HG03520 (cell line): ENCODE results near the gene PIEZO1.
"Not testable (repeated sequence)": the region's sequence is repeated elsewhere in the genome, so short reads cannot be mapped to it uniquely, and the experiment has no call there.

Experiments
- ATAC-seq: cut with Tn5 transposase; IDR thresholded peaks from one replicate; pipeline ENCODE4 v1.9.1; 2021; ENCODE audit warnings: mild to moderate bottlenecking, moderate library complexity; ENCODE audit not compliant: unreplicated experiment

The PIEZO1 gene

GRCh38 chr16:88805887-88806393 lies 20.9 kb upstream of the PIEZO1 start:
- ATAC-seq, result no peak

- no peak for ATAC-seq
Measured at GRCh38 chr16:88805340-88805715, 20.3 kb upstream of the PIEZO1 start.

- ATAC-seq, result no peak
Measured at GRCh38 chr16:88804552-88805339, 19.7 kb upstream of the PIEZO1 start.

- ATAC-seq, result no peak
Measured at GRCh38 chr16:88804173-88804551, 19.1 kb upstream of the PIEZO1 start.

GRCh38 chr16:88803264-88803987 lies 18.4 kb upstream of the PIEZO1 start, which contains the start of gene CDT1:
CDT1 (plus strand) TSS chr16:88803789; CDS start chr16:88803832, 43 bp downstream.
- ATAC-seq, result peak; percentile 58

- ATAC-seq, result no peak
Measured at GRCh38 chr16:88800277-88800592, 15.2 kb upstream of the PIEZO1 start.

- no peak for ATAC-seq
Measured at GRCh38 chr16:88799569-88800276, 14.7 kb upstream of the PIEZO1 start.

GRCh38 chr16:88798772-88799455 lies 13.9 kb upstream of the PIEZO1 start:
- ATAC-seq, result no peak

- no peak for ATAC-seq
Measured at GRCh38 chr16:88798073-88798472, 13.1 kb upstream of the PIEZO1 start.

GRCh38 chr16:88796278-88796677 lies 11.3 kb upstream of the PIEZO1 start:
- no peak for ATAC-seq

GRCh38 chr16:88793251-88793954 lies 8.4 kb upstream of the PIEZO1 start:
- no peak for ATAC-seq

- no peak for ATAC-seq
Measured at GRCh38 chr16:88792668-88793250, 7.7 kb upstream of the PIEZO1 start.

GRCh38 chr16:88792078-88792550 lies 7.1 kb upstream of the PIEZO1 start:
- no peak for ATAC-seq

- no peak for ATAC-seq
Measured at GRCh38 chr16:88790312-88791211, 5.5 kb upstream of the PIEZO1 start.

GRCh38 chr16:88789594-88789993 lies 4.6 kb upstream of the PIEZO1 start:
- no peak for ATAC-seq

GRCh38 chr16:88788749-88789148 lies 3.7 kb upstream of the PIEZO1 start:
- ATAC-seq, result not testable (repeated sequence)

GRCh38 chr16:88787579-88788314 lies 2.7 kb upstream of the PIEZO1 start:
- ATAC-seq, result no peak

GRCh38 chr16:88784856-88785105 lies 239 bp downstream of the PIEZO1 start:
- ATAC-seq, result no peak
